Activated CD4-positive, alpha-beta T cell treated with anti-CD3 and anti-CD28 coated beads for 24 hours (primary cell): ENCODE data around the gene ZDHHC22.
"Not testable (repeated sequence)": the region's sequence is repeated elsewhere in the genome, so short reads cannot be mapped to it uniquely, and the experiment has no call there.

Experiments
- DNase-seq, 2 donors: peaks; one replicate each; pipeline ENCODE4 v3.0.0-alpha.2; 2020; ENCODE audit warnings: low read depth in 2 of 2

Gene ZDHHC22, protein sequence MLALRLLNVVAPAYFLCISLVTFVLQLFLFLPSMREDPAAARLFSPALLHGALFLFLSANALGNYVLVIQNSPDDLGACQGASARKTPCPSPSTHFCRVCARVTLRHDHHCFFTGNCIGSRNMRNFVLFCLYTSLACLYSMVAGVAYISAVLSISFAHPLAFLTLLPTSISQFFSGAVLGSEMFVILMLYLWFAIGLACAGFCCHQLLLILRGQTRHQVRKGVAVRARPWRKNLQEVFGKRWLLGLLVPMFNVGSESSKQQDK

GRCh38 chr14:77141214-77142004 lies at the start of gene ZDHHC22:
ZDHHC22 (minus strand) TSS chr14:77141791; CDS start chr14:77139738, 2,053 bp downstream.
- no peak for DNase-seq

DNA sequence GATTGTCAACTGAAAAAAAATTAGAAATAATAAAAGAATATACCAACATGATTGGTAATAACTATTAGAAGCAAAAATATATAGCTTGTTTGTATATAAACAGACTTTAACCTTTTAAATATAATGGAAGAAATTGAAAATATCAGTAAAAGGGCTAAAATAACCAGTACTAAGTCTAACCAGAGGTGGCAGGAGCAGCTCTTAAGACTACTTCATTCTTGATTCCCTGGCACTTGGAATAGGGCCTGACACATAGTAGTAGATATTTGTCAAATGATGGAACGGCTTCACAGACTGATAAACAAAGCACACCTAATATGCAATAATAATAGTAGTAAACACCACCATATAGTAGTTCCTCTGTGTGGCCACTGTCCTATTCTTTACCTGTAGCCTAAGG lies 49.4 kb upstream of the ZDHHC22 start:
- no peak for DNase-seq

DNA sequence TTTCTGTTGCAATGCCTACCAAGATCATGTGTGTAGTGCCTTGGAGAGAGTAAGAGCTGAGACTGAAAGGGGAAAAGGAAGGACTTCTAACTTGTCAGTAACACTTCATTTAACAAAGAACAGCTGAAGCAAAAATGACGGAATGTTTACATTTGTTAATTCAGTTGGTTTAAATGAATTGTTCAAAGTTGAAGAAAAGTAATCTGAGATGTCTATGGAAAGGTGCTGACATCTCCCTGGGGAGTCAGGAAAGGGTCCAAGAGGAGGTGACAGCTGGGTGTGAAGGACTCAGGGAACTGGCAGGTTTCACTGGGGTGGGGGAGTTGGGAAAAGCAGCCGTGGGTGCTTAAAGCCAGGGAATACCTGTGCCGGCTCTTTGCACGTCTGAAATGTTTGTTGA lies 47.9 kb upstream of the ZDHHC22 start:
- no peak for DNase-seq

GRCh38 chr14:77187649-77188012 lies 46.0 kb upstream of the ZDHHC22 start:
- no peak for DNase-seq

DNA sequence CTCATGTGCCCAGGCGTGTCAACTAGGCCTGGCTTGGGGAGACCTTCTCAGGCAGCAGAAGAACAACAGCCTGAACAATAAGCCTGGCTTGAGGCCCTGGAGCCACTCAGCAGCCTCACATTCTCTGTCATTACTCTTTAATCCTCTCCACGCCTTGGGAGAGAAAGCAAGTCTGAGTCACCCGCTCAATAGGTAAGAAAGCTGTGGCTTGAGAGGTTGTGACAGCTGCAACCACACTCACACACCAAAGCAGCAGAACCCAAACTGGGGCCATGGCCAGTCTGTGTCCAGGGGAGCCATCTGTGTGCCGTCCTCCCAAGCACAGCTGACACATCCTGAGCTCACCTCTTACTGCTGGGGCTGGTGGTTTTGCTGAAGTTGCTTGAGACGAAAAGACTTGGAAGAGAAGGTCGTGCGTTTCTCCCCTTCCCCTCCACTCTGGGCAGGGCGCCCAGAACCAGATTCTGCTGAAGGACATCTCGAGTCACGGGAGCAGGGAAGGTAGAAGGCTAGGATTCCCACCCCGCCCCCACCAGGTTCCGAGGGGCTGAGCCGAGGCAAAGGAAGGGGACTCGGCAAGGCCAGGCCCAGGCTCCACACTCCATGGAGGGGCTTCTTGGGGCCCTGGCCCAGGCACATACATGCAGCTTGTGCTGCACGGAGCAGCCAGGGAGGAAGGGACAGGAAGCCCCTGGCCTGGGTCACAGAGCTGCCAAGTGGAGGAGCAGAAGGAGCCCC lies 45.5 kb upstream of the ZDHHC22 start:
- no peak for DNase-seq

DNA sequence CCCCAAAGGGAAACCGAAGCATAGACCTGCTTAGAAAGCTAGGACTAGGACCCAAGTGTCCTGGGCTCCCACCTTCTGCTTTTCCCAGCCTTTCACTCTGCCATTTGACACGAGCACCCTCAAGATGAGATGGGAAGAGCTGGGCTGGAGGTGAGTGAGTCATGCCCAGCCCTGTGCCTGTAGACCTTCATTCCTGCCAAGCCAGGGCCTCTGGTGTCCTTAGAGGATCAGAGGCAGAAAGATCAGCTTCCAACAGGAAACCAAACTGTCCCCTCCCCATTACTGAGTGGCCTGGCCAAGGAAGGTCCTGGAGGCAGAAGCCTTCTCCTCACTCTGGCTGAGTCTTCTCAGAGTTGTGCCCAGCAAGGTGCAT lies 43.5 kb upstream of the ZDHHC22 start:
- no peak for DNase-seq

GRCh38 chr14:77184396-77185092 lies 43.0 kb upstream of the ZDHHC22 start:
- DNase-seq: no peak

DNA sequence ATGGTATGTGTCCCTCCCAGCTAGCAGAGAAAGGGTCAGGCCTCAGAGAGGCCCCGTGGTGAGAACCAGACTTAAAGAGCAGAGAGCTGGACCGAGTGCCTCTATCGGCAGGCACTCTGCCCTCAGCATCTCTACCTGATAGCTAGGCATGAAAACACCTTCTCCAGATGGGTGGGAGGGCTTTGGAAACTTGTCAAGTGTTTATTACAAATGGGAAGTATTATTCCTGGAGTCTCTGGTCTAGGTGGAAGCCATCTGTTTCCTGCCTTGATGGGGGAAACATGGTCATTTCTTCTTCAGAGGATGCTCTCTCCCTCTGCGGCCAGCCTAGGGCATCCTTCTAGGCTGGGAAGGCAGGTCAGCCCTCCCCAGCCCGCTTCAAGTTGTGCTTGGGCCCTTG lies 42.3 kb upstream of the ZDHHC22 start:
- DNase-seq: no peak

DNA sequence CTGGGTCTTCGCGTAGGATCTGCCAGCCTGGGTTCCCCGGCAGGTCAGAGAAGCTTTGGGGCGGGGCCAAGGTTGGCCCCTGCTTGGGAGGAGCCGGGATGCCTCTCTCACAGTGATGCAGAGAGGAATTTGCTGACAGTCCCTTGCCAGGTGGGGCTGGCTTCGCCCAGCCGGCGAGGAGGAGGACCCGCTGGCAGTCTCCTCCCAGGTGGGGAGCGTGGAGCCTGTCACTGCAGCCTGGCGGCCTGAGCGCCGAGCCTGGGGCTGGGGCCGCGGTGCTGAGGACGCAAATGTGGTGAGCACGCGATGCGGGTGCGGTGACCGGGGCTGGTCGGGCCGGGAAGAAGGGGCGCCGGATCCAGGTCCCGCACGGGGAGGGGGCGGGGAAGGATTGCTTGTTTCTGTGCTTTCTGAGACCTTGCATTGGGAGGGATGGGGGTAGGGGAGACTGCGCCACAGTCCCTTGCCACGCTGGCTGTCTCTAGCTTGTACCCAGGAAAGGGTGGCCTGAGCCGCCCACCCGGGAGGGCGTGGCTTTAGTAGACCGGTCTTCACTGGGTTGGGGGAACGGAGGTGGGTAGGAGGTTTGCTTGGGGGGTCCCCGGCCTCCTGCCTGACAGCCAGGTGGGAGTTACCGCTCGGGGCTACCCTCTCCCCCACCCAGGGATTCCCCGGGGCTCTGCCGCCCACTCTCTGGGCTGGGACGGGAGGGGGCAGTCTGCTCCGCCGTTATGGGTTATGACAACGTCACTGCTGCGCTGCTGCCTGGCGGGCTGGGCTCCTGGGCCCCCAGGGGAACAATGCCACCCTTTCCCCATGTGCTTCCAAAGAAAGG lies 40.2 kb upstream of the ZDHHC22 start, which contains the start of gene TMEM63C:
Gene TMEM63C, plus strand, starts transcription at position 196 of the 835 bp plus-strand sequence. CDS start 37,016 bp downstream, outside the sequence.
- DNase-seq: peak; percentile 35 to 49

GRCh38 chr14:77180726-77181602 lies 39.4 kb upstream of the ZDHHC22 start:
- no peak for DNase-seq

DNA sequence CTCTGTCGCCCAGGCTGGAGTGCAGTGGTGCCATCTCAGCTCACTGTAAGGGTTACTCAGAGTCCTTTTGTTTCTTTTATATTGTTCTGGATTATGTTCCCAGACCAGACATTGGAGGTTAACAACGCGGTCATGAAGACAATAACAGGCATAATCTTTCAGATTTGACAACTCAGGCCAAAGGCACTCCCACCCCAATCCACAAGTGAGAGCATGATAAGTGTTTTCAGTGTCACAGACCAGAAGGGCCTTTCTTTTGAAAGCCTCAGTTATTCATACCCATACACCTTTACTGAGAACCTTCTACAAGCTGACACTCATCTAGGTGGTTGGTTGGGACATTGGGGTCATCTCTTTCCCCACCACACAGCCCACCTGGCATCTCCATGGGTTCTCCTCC lies 37.1 kb upstream of the ZDHHC22 start:
- DNase-seq: no peak

- no peak for DNase-seq
Measured at GRCh38 chr14:77177702-77178101, 36.1 kb upstream of the ZDHHC22 start.

- no peak for DNase-seq
Measured at GRCh38 chr14:77175843-77176242, 34.3 kb upstream of the ZDHHC22 start.

- not testable (repeated sequence) for DNase-seq
Measured at GRCh38 chr14:77173911-77174617, 32.5 kb upstream of the ZDHHC22 start.

GRCh38 chr14:77172916-77173315 lies 31.3 kb upstream of the ZDHHC22 start:
- DNase-seq: no peak

DNA sequence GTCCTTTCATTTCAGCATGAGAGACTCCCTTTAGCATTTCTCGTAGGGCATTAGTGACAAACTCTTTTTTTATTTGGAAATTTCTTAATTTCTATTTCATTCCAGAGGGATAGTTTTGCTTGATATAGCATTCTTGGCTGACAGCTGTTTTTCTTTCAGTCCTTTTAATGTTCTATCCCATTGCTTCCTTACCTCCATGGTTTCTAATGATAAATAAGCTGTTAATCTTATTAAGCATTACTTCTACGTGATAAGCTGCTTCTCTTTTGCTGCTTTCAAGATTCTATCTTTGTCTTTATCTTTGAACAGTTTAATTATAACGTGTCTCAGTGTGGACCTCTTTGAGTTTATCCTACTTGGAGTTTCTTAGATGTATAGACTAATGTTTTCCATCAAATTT lies 28.5 kb upstream of the ZDHHC22 start:
- no peak for DNase-seq

GRCh38 chr14:77161011-77161410 lies 19.4 kb upstream of the ZDHHC22 start:
- DNase-seq: no peak

GRCh38 chr14:77158882-77159255 lies 17.3 kb upstream of the ZDHHC22 start:
- no peak for DNase-seq

DNA sequence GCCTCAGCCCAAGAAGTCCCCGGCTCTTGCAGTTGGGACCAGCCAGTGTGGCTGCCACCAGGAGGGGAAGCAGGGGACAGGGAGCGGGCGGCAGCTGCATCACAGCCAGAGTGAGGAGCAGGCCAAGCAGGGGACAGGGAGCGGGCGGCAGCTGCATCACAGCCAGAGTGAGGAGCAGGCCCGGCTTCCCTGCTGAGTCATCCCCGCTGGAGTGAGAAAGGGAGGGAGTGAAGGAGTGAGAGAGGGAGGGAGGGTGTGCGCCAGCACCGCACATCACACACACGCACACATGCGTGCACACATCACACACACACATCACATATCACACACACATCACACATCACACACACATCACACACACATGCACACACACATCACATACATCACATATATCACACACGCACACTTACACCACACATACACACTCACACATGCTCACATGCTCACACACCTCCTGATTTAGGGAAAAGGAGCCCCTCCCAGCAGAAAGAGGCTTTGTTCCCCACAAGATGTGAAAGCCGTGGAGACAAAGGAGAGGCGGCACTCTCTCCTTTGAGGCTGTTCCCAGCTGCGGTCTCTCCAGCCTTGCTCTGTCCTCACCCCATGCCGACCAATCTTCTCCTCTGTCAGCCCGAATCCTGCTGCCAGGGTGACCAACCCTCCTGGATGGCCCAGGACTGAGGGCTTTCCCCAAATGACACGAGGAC lies 16.7 kb upstream of the ZDHHC22 start:
- DNase-seq: no peak
